ENCODE measurements around the gene ZMYND8.
"Not testable (repeated sequence)": the region's sequence is repeated elsewhere in the genome, so short reads cannot be mapped to it uniquely, and the experiment has no call there.

- TF ChIP-seq, protein P1, sequence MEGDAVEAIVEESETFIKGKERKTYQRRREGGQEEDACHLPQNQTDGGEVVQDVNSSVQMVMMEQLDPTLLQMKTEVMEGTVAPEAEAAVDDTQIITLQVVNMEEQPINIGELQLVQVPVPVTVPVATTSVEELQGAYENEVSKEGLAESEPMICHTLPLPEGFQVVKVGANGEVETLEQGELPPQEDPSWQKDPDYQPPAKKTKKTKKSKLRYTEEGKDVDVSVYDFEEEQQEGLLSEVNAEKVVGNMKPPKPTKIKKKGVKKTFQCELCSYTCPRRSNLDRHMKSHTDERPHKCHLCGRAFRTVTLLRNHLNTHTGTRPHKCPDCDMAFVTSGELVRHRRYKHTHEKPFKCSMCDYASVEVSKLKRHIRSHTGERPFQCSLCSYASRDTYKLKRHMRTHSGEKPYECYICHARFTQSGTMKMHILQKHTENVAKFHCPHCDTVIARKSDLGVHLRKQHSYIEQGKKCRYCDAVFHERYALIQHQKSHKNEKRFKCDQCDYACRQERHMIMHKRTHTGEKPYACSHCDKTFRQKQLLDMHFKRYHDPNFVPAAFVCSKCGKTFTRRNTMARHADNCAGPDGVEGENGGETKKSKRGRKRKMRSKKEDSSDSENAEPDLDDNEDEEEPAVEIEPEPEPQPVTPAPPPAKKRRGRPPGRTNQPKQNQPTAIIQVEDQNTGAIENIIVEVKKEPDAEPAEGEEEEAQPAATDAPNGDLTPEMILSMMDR (tag by site-specific recombination; IDR thresholded peaks at IDR 0.05), result not testable (repeated sequence)
- not testable (repeated sequence) for TF ChIP-seq ZSCAN5A (tag by site-specific recombination; IDR thresholded peaks at IDR 0.05); ZNF174 (tag by site-specific recombination; IDR thresholded peaks at IDR 0.05); SP2 (tag by site-specific recombination; IDR thresholded peaks at IDR 0.05); ZNF157 (tag by site-specific recombination; IDR thresholded peaks at IDR 0.05); GLIS2 (tag by site-specific recombination; IDR thresholded peaks at IDR 0.05); ZNF23 (tag by site-specific recombination; IDR thresholded peaks at IDR 0.05; ENCODE audit: borderline replicate concordance); ZNF24 (tag by site-specific recombination; IDR thresholded peaks at IDR 0.05); ZNF121 (tag by site-specific recombination; IDR thresholded peaks at IDR 0.05); ZNF274 (IDR thresholded peaks at IDR 0.05; ENCODE audit: low read length); ZNF274 (tag by site-specific recombination; IDR thresholded peaks at IDR 0.05; ENCODE audit: borderline replicate concordance)
- TF ChIP-seq, protein P2, sequence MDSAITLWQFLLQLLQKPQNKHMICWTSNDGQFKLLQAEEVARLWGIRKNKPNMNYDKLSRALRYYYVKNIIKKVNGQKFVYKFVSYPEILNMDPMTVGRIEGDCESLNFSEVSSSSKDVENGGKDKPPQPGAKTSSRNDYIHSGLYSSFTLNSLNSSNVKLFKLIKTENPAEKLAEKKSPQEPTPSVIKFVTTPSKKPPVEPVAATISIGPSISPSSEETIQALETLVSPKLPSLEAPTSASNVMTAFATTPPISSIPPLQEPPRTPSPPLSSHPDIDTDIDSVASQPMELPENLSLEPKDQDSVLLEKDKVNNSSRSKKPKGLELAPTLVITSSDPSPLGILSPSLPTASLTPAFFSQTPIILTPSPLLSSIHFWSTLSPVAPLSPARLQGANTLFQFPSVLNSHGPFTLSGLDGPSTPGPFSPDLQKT (IDR thresholded peaks at IDR 0.05; ENCODE audit: borderline replicate concordance, low read depth, low read length), result not testable (repeated sequence)
- TF ChIP-seq, protein P3, sequence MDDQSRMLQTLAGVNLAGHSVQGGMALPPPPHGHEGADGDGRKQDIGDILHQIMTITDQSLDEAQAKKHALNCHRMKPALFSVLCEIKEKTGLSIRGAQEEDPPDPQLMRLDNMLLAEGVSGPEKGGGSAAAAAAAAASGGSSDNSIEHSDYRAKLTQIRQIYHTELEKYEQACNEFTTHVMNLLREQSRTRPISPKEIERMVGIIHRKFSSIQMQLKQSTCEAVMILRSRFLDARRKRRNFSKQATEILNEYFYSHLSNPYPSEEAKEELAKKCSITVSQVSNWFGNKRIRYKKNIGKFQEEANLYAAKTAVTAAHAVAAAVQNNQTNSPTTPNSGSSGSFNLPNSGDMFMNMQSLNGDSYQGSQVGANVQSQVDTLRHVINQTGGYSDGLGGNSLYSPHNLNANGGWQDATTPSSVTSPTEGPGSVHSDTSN (CRISPR knock-in tag; IDR thresholded peaks at IDR 0.05), result not testable (repeated sequence)
Observed at GRCh38 chr20:47261161-47261774, 95.2 kb downstream of the ZMYND8 start.

Measured in HEK293 (cell line).